ENCODE data around the gene KCNAB1.

KCNAB1 gene

GRCh38 chr3:156417559-156418132 lies 297.3 kb downstream of the KCNAB1 start:
- DNase-seq = no peak

- DNase-seq = no peak
These were observed 298.1 kb downstream of the KCNAB1 start for GRCh38 chr3:156418428-156418827.

- no peak for DNase-seq
These were observed 301.2 kb downstream of the KCNAB1 start for GRCh38 chr3:156421534-156421933.

- no peak for DNase-seq
These were observed 304.4 kb downstream of the KCNAB1 start for GRCh38 chr3:156424758-156425157.

GRCh38 chr3:156425651-156426050 lies 305.3 kb downstream of the KCNAB1 start:
- DNase-seq = no peak

GRCh38 chr3:156429125-156429524 lies 308.7 kb downstream of the KCNAB1 start:
- DNase-seq = no peak

- no peak for DNase-seq
These were observed 311.2 kb downstream of the KCNAB1 start for GRCh38 chr3:156431334-156432124.

- DNase-seq = no peak
These were observed 312.2 kb downstream of the KCNAB1 start for GRCh38 chr3:156432563-156432962.

- no peak for DNase-seq
These were observed 312.8 kb downstream of the KCNAB1 start for GRCh38 chr3:156433138-156433537.

- no peak for DNase-seq
These were observed 313.5 kb downstream of the KCNAB1 start for GRCh38 chr3:156433910-156434309.

- no peak for DNase-seq
These were observed 314.5 kb downstream of the KCNAB1 start for GRCh38 chr3:156434921-156435320.

- DNase-seq = no peak
These were observed 322.7 kb downstream of the KCNAB1 start for GRCh38 chr3:156443079-156443478.

- DNase-seq = peak; percentile 40
These were observed 325.0 kb downstream of the KCNAB1 start for GRCh38 chr3:156445117-156446090.

GRCh38 chr3:156448300-156448699 lies 327.9 kb downstream of the KCNAB1 start:
- DNase-seq = peak; percentile 69

- peak; percentile 61 for DNase-seq
These were observed 329.6 kb downstream of the KCNAB1 start for GRCh38 chr3:156449710-156450574.

- DNase-seq = no peak
These were observed 335.5 kb downstream of the KCNAB1 start for GRCh38 chr3:156455839-156456238.

GRCh38 chr3:156456771-156457224 lies 336.4 kb downstream of the KCNAB1 start:
- DNase-seq = no peak

- DNase-seq = no peak
These were observed 339.1 kb downstream of the KCNAB1 start for GRCh38 chr3:156459434-156459833.

GRCh38 chr3:156460206-156460611 lies 339.8 kb downstream of the KCNAB1 start:
- DNase-seq = peak; percentile 92

- peak; percentile 30 for DNase-seq
These were observed 341.5 kb downstream of the KCNAB1 start for GRCh38 chr3:156461889-156462288.

- DNase-seq = no peak
These were observed 342.7 kb downstream of the KCNAB1 start for GRCh38 chr3:156463123-156463522.

GRCh38 chr3:156465194-156465593 lies 344.8 kb downstream of the KCNAB1 start:
- DNase-seq = no peak

Measured in hematopoietic multipotent progenitor cell treated with erythropoietin and hydrocortisone succinate and interleukin-3 and kit ligand, for 4 days (in vitro differentiated cells).